Suprapubic skin (tissue), 4 donors: ENCODE measurements around the gene CDC42BPA. TPM values are rescaled to one million over a fixed set of nuclear protein-coding genes. Genes with fewer than 3 reads are reported as not detected.
"Not testable (repeated sequence)": the region's sequence is repeated elsewhere in the genome, so short reads cannot be mapped to it uniquely, and the experiment has no call there.

Experiments
- DNase-seq, 2 donors: peaks; one replicate each; pipeline ENCODE4 v3.0.0-alpha.2; 2019; ENCODE audit warnings: low spot score in 2 of 2
- H3K27ac ChIP-seq: fragments of 200-600 bp; sonication (generic); one replicate; pipeline ENCODE4 v1.5.1; 2019
- H3K27me3 ChIP-seq: fragments of 200-600 bp; sonication (generic); one replicate; pipeline ENCODE4 v1.5.1; 2019
- H3K36me3 ChIP-seq: fragments of 200-600 bp; sonication (generic); one replicate; pipeline ENCODE4 v1.5.1; 2019
- H3K4me1 ChIP-seq: fragments of 200-600 bp; sonication (generic); one replicate; pipeline ENCODE4 v1.5.1; 2019
- H3K4me3 ChIP-seq: fragments of 200-600 bp; sonication (generic); one replicate; pipeline ENCODE4 v1.5.1; 2019; ENCODE audit warnings: mild to moderate bottlenecking
- H3K9me3 ChIP-seq: fragments of 200-600 bp; sonication (generic); one replicate; pipeline ENCODE4 v1.5.1; 2019
- EP300 ChIP-seq: sonication (generic); formaldehyde crosslinking; IDR thresholded peaks from one replicate; pipeline ENCODE4 v1.6.1; 2017; ENCODE audit warnings: antibody characterized with exemption
- POLR2A ChIP-seq, 2 donors: fragments of 450-650 bp; IDR thresholded peaks; one replicate each; pipeline ENCODE4 v1.6.1; 2017; ENCODE audit warnings: antibody characterized with exemption in 2 of 2, mild to moderate bottlenecking in 2 of 2, moderate library complexity in 2 of 2
- POLR2AphosphoS5 ChIP-seq, 3 donors: sonication (generic); formaldehyde crosslinking; IDR thresholded peaks; one replicate each; pipeline ENCODE4 v1.6.1; 2017; ENCODE audit warnings: antibody characterized with exemption in 3 of 3
- WGBS: methylation state at CpG from one replicate; pipeline ENCODE4 v1.1.5; 2018; 5-methylcytosine and 5-hydroxymethylcytosine counted together
- total RNA-seq, 4 donors: library from RNA; depleted of rRNA; stranded (reverse); fragments of >200 nt; gene quantifications; one replicate each; pipeline ENCODE4 v1.1.0, GENCODE V29; 2016
- TF ChIP-seq, protein P1 (sequence below), 2 donors: fragments of 200-600 bp in 1 of 2; fragments of 450-650 bp in 1 of 2; sonication (generic) in 1 of 2; IDR thresholded peaks; one replicate each; pipeline ENCODE4 v1.5.1; 2016 to 2019; ENCODE audit warnings: antibody characterized with exemption in 2 of 2, mild to moderate bottlenecking in 1 of 2, moderate library complexity in 1 of 2

Gene CDC42BPA
- total RNA-seq, 4 donors from 2014 or later: 12.2 to 54.6 (median 14.9) TPM

DNA sequence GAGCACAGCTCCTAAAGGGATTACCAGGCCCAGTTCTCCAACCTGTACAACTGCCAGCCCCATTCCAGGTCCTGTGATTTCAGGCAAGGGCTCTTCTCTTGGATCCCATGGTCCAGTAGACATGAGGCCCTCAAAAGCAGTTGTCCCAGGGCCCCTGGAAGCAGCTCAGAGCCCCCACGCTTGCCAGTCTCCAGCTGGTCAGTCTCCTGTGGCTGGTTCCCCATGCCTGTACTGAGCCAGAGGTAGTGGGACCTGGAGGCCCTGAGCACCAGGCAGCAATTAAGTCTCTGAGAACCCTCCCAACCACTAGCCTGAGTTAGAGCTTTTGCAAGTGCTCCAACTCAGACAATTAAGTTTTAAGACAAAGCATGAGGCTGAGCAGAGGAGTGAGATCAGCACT, 36.9 kb downstream of the CDC42BPA start:
- no peaks in the 10 kb centered on the region for H3K27me3 ChIP-seq
- no peaks in the 10 kb centered on the region for H3K36me3 ChIP-seq
- no peak overlapping the region for H3K4me3 ChIP-seq
- H3K4me1 ChIP-seq: no peaks in the 10 kb centered on the region
- H3K27ac ChIP-seq: no peak overlapping the region
- no CpG with 5 or more reads among the region's 1 CpG for WGBS
- TF ChIP-seq POLR2A (IDR thresholded peaks at IDR 0.05) (no peak), POLR2AphosphoS5 (IDR thresholded peaks at IDR 0.05) (no peak), EP300 (no peak)
- TF ChIP-seq, protein P1, sequence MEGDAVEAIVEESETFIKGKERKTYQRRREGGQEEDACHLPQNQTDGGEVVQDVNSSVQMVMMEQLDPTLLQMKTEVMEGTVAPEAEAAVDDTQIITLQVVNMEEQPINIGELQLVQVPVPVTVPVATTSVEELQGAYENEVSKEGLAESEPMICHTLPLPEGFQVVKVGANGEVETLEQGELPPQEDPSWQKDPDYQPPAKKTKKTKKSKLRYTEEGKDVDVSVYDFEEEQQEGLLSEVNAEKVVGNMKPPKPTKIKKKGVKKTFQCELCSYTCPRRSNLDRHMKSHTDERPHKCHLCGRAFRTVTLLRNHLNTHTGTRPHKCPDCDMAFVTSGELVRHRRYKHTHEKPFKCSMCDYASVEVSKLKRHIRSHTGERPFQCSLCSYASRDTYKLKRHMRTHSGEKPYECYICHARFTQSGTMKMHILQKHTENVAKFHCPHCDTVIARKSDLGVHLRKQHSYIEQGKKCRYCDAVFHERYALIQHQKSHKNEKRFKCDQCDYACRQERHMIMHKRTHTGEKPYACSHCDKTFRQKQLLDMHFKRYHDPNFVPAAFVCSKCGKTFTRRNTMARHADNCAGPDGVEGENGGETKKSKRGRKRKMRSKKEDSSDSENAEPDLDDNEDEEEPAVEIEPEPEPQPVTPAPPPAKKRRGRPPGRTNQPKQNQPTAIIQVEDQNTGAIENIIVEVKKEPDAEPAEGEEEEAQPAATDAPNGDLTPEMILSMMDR (IDR thresholded peaks at IDR 0.05): no peak
- H3K9me3 ChIP-seq: no peaks in the 10 kb centered on the region
- DNase-seq: no peak

DNA sequence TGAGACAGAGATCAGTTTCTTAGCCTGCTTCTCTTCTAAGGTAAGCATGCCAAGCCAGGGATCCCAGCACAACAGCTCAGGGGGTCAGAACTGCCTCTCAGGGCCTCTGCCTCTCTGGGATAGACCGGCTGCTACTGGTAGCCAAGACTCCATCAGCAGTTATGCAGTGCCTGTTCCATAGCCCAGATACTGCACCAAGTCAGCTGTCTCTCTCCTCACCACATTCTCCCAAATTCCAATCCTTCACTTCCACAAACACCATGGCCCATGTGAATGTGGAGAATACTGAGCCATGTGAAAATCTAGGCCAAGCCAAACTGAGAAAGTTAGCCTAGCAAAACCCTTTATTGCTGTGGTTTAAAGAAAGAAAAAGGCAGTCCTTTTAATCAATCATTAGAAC, 37.5 kb downstream of the CDC42BPA start:
- H3K27ac ChIP-seq: no peak overlapping the region
- H3K36me3 ChIP-seq: no peaks in the 10 kb centered on the region
- H3K27me3 ChIP-seq: no peaks in the 10 kb centered on the region
- no peak overlapping the region for H3K4me3 ChIP-seq
- 100% methylated on average over 1 of the region's 1 CpG for WGBS
- no peaks in the 10 kb centered on the region for H3K4me1 ChIP-seq
- H3K9me3 ChIP-seq: no peaks in the 10 kb centered on the region
- TF ChIP-seq, protein P1 (IDR thresholded peaks at IDR 0.05): no peak
- no peak for TF ChIP-seq POLR2A (IDR thresholded peaks at IDR 0.05)
- no peak for TF ChIP-seq POLR2AphosphoS5 (IDR thresholded peaks at IDR 0.05)
- TF ChIP-seq EP300: no peak
- no peak for DNase-seq

DNA sequence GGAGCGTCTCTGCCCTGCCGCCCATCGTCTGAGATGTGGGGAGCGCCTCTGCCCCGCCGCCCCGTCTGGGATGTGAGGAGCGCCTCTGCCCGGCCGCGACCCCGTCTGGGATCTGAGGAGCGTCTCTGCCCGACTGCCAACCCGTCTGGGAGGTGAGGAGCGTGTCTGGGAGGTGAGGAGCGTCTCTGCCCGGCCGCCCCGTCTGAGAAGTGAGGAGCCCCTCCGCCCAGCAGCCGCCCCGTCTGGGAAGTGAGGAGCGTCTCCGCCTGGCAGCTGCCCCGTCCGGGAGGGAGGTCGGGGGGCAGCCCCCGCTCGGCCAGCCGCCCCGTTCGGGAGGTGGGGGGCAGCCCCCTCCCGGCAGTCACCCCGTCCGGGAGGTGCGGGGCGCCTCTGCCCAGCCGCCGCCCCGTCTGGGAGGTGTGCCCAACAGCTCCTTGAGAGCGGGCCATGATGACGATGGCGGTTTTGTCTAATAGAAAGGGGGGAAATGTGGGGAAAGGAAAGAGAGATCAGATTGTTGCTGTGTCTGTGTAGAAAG, 42.1 kb downstream of the CDC42BPA start:
- not testable (repeated sequence) for DNase-seq, H3K4me1 ChIP-seq, H3K36me3 ChIP-seq, H3K27ac ChIP-seq, H3K9me3 ChIP-seq, H3K27me3 ChIP-seq, H3K4me3 ChIP-seq
- 96% methylated on average over 28 of the region's 44 CpGs for WGBS

DNA sequence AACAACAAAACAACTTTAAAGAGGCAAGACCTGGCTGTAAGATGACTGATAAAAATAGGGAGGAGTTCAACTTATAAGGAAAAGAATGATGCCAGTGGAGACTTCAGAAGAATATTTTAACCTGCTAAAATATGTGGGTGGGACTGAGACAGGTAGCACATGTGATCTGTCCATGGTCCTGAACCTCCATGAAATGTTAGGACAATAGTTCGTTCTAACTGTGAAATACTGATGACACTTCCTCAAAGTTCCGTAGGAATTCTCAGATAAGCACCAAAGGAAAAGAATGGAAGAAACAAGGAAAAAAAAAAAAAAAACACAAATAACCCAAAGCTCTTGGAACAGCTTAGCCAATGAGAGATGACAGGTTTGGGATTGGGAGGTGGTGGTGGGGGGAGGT, 44.7 kb downstream of the CDC42BPA start:
- H3K4me1 ChIP-seq: peaks cover 7% of the 10 kb centered on the region
- H3K27ac ChIP-seq: no peak overlapping the region
- DNase-seq: no peak
- H3K9me3 ChIP-seq: no peaks in the 10 kb centered on the region
- WGBS: 0% methylated on average over 2 of the region's 2 CpGs
- TF ChIP-seq POLR2AphosphoS5 (IDR thresholded peaks at IDR 0.05): no peak
- TF ChIP-seq, protein P1 (IDR thresholded peaks at IDR 0.05): no peak
- TF ChIP-seq POLR2A (IDR thresholded peaks at IDR 0.05): no peak
- TF ChIP-seq EP300: no peak
- H3K4me3 ChIP-seq: no peak overlapping the region
- H3K36me3 ChIP-seq: no peaks in the 10 kb centered on the region
- no peaks in the 10 kb centered on the region for H3K27me3 ChIP-seq

DNA sequence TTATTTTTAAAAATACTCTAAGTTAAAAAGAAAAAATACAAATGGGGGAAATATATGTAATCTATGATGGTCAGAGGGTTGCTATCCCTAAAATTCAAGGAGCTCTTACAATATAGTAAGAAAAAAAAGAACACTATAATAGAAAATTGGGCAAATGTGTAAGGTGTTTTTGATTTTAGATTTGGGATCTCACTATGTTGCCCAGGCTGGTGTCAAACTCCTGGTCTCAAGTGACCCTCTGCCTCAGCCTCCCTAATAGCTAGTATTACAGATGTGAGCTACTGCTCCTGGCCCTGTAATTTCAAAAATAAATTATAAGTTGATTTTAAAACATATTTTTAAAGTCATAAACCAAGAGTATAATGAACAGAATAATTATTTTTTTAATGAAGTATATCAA, 45.9 kb downstream of the CDC42BPA start:
- Histone ChIP-seq H3K36me3 (no peaks in the 10 kb centered on the region), H3K27ac (no peak overlapping the region), H3K27me3 (no peaks in the 10 kb centered on the region), H3K4me1 (peaks cover 7% of the 10 kb centered on the region), H3K4me3 (no peak overlapping the region), H3K9me3 (no peaks in the 10 kb centered on the region)
- TF ChIP-seq POLR2AphosphoS5 (IDR thresholded peaks at IDR 0.05) (no peak), EP300 (no peak), POLR2A (IDR thresholded peaks at IDR 0.05) (no peak)
- TF ChIP-seq, protein P1 (IDR thresholded peaks at IDR 0.05): no peak
- DNase-seq: no peak

DNA sequence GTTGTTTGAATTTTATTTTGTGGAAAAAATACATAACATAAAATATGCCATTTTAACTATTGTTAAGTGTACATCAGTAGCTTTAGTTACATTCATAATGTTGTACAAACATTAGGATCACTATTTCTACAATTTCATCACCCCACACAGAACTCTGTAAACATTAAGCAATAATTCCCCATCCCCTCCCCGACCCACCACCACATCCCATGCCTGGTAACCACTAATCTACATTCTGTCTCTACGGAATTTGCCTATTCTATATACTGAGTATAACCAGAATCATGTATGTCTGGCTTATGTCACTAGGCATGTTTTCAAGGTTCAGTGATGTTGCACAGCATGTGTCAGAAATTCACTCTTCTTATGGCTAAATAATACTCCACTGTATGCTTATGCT, 47.7 kb downstream of the CDC42BPA start:
- no peak for TF ChIP-seq POLR2A (IDR thresholded peaks at IDR 0.05)
- TF ChIP-seq, protein P1 (IDR thresholded peaks at IDR 0.05): no peak
- TF ChIP-seq POLR2AphosphoS5 (IDR thresholded peaks at IDR 0.05): no peak
- no peak for TF ChIP-seq EP300
- H3K27ac ChIP-seq: no peak overlapping the region
- peaks cover 7% of the 10 kb centered on the region for H3K4me1 ChIP-seq
- no peaks in the 10 kb centered on the region for H3K36me3 ChIP-seq
- no peak overlapping the region for H3K4me3 ChIP-seq
- no peaks in the 10 kb centered on the region for H3K27me3 ChIP-seq
- no peak for DNase-seq
- 87% methylated on average over 2 of the region's 2 CpGs for WGBS
- H3K9me3 ChIP-seq: no peaks in the 10 kb centered on the region
